Transverse colon (tissue), 4 donors: Measurements from ENCODE around the gene DDX20.

Experiments
- CTCF ChIP-seq, 5 experiments: fragments of 200-600 bp in 3 of 5; fragments of 450-650 bp in 2 of 5; sonication (generic) in 3 of 5; IDR thresholded peaks; 1 replicate in 2 of 5; 2 replicates in 3 of 5; pipeline ENCODE4 v1.5.1; 2016 to 2017; ENCODE audit warnings: antibody characterized with exemption in 5 of 5, inconsistent platforms in 3 of 5, mild to moderate bottlenecking in 2 of 5, moderate library complexity in 1 of 5
- POLR2AphosphoS5 ChIP-seq, 3 donors: sonication (generic); formaldehyde crosslinking; IDR thresholded peaks; one replicate each; pipeline ENCODE4 v1.6.1; 2016; ENCODE audit warnings: antibody characterized with exemption in 3 of 3

- TF ChIP-seq POLR2AphosphoS5 (IDR thresholded peaks at IDR 0.05) (no peak), CTCF (IDR thresholded peaks at IDR 0.05) (no peak)
Measured at GRCh38 chr1:111784273-111784901, 28.7 kb downstream of the DDX20 start.
